Measurements from ENCODE around the gene SLC27A3.

DNA sequence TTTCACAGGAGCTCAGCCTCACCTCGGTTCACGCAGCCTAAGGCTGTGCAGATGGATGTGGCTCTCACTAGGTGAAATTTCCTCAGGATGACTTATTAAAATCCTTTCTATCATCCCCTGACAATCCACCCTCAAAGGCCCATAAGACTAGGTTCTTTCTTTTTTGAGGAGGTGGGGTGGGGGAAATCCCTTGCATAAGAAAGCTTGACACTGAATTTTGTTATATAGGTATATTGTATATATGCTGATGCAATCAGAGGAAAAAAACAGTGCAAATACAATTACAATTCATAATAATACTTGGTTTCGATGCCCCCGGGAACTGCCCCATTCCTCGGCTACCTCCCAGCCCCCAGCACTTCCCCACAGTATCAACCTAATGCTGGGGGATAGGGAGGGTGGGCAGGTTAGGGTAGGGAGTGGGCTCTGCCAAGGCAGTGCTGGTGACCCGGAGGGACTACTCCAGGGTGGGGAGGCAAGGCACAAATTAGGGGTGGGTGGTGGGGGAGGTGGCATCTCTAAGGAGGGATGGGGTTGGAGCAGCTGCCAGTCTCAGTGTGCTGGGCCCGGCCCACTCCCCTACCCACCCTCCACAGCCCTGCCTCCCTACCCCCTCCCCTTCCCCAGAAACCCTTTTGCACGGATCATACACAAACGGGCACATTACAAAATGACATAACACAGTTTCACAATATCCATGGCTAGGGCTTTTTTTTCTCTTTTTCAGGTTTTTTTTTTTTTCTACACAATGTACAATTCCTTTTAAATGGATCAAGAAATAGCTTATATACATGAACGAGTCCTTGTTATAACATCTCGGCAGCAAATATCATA lies 30.9 kb downstream of the SLC27A3 start:
- TF ChIP-seq, protein P1, sequence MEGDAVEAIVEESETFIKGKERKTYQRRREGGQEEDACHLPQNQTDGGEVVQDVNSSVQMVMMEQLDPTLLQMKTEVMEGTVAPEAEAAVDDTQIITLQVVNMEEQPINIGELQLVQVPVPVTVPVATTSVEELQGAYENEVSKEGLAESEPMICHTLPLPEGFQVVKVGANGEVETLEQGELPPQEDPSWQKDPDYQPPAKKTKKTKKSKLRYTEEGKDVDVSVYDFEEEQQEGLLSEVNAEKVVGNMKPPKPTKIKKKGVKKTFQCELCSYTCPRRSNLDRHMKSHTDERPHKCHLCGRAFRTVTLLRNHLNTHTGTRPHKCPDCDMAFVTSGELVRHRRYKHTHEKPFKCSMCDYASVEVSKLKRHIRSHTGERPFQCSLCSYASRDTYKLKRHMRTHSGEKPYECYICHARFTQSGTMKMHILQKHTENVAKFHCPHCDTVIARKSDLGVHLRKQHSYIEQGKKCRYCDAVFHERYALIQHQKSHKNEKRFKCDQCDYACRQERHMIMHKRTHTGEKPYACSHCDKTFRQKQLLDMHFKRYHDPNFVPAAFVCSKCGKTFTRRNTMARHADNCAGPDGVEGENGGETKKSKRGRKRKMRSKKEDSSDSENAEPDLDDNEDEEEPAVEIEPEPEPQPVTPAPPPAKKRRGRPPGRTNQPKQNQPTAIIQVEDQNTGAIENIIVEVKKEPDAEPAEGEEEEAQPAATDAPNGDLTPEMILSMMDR (IDR thresholded peaks at IDR 0.05), result no peak
- TF ChIP-seq POLR2AphosphoS5 (IDR thresholded peaks at IDR 0.05) (no peak), POLR2A (IDR thresholded peaks at IDR 0.05) (no peak)
